HepG2 (cell line): ENCODE results near the gene LMBRD2. TPM values are rescaled to one million over a fixed set of nuclear protein-coding genes. Genes with fewer than 3 reads are reported as not detected.

Experiments used
- CHCHD3 ChIP-seq: sonication (generic); formaldehyde crosslinking; IDR thresholded peaks from 2 replicates; pipeline ENCODE4 v1.8.0; 2022; ENCODE audit warnings: mild to moderate bottlenecking, missing genetic modification reagents, moderate library complexity
- GPN1 ChIP-seq: sonication (generic); formaldehyde crosslinking; IDR thresholded peaks from 2 replicates; pipeline ENCODE4 v1.5.1; 2020; ENCODE audit warnings: missing genetic modification reagents, borderline replicate concordance
- IKZF4 ChIP-seq: sonication (generic); formaldehyde crosslinking; IDR thresholded peaks from 2 replicates; pipeline ENCODE4 v1.5.1; 2020; ENCODE audit warnings: borderline replicate concordance, mild to moderate bottlenecking, low read depth, missing genetic modification reagents; ENCODE audit errors: not compliant biosample characterization
- ISL2 ChIP-seq: sonication (generic); formaldehyde crosslinking; IDR thresholded peaks from 2 replicates; pipeline ENCODE4 v1.5.0; 2020; ENCODE audit warnings: missing genetic modification reagents
- KDM5B ChIP-seq: sonication (generic); formaldehyde crosslinking; IDR thresholded peaks from 2 replicates; pipeline ENCODE4 v1.4.0; 2020; ENCODE audit warnings: missing genetic modification reagents, mild to moderate bottlenecking, borderline replicate concordance
- ZMYM2 ChIP-seq: sonication (generic); formaldehyde crosslinking; IDR thresholded peaks from 2 replicates; pipeline ENCODE4 v1.8.0; 2022; ENCODE audit warnings: mild to moderate bottlenecking, missing genetic modification reagents
- ZNF75D ChIP-seq: sonication (generic); formaldehyde crosslinking; IDR thresholded peaks from 2 replicates; pipeline ENCODE4 v1.8.1; 2023; ENCODE audit warnings: missing genetic modification reagents, mild to moderate bottlenecking, borderline replicate concordance
- ZNF766 ChIP-seq: sonication (generic); formaldehyde crosslinking; IDR thresholded peaks from 2 replicates; pipeline ENCODE4 v1.5.0; 2020; ENCODE audit warnings: missing genetic modification reagents, borderline replicate concordance
- ZNF841 ChIP-seq: sonication (generic); formaldehyde crosslinking; IDR thresholded peaks from 2 replicates; pipeline ENCODE4 v1.8.1; 2023; ENCODE audit warnings: missing genetic modification reagents, borderline replicate concordance
- ZZZ3 ChIP-seq: sonication (generic); formaldehyde crosslinking; IDR thresholded peaks from 2 replicates; pipeline ENCODE4 v1.4.0; 2020; ENCODE audit warnings: missing genetic modification reagents, mild to moderate bottlenecking, borderline replicate concordance
- polyA plus RNA-seq, 8 experiments: library from polyadenylated mRNA; depleted of rRNA in 3 of 8; stranded (reverse) in 7 of 8; unstranded in 1 of 8; fragments of >200 nt; fragmentation: Illumina TruSeq in 4 of 8; extraction: Trizol in 4 of 8; gene quantifications; 2 replicates each; pipeline versions ENCODE4 v1.2.1 to v1.2.3, GENCODE V29; 2011 to 2016; ENCODE audit warnings: low read depth in 4 of 8, missing spikeins in 1 of 8, mixed read lengths in 1 of 8; ENCODE audit not compliant: insufficient read depth in 1 of 8
- total RNA-seq, 5 experiments: library from RNA; depleted of rRNA; stranded (reverse); fragments of >200 nt; fragmentation: Illumina TruSeq; extraction: Trizol; gene quantifications; 2 replicates each; pipeline ENCODE4 v1.2.3, GENCODE V29; 2016; ENCODE audit warnings: low read depth in 1 of 5
- TF ChIP-seq, protein P1 (sequence below): sonication (generic); formaldehyde crosslinking; IDR thresholded peaks from 2 replicates; pipeline ENCODE4 v1.5.0; 2020; ENCODE audit warnings: mild to moderate bottlenecking, missing genetic modification reagents, borderline replicate concordance
- TF ChIP-seq, protein P2 (sequence below), 2 experiments: sonication (generic) in 1 of 2; formaldehyde crosslinking in 1 of 2; IDR thresholded peaks; 2 replicates each; pipeline versions ENCODE4 v1.6.1 to v1.9.0; 2014 to 2022; ENCODE audit warnings: antibody characterized with exemption in 1 of 2, borderline replicate concordance in 1 of 2, inconsistent platforms in 1 of 2, low read depth in 1 of 2, missing genetic modification reagents in 1 of 2
- TF ChIP-seq, protein P3 (sequence below): sonication (generic); formaldehyde crosslinking; IDR thresholded peaks from 2 replicates; pipeline ENCODE4 v1.4.0; 2020; ENCODE audit warnings: missing genetic modification reagents
- TF ChIP-seq, protein P4 (sequence below): sonication (generic); formaldehyde crosslinking; IDR thresholded peaks from 2 replicates; pipeline ENCODE4 v1.4.0; 2020; ENCODE audit warnings: low read depth, mild to moderate bottlenecking, missing genetic modification reagents

The LMBRD2 gene
- total and polyA plus RNA-seq, 2 of the 13 experiments (the other 11 are each of a cell fraction or from before 2014, with no cell fraction given), result 2.0 to 4.7 TPM

DNA sequence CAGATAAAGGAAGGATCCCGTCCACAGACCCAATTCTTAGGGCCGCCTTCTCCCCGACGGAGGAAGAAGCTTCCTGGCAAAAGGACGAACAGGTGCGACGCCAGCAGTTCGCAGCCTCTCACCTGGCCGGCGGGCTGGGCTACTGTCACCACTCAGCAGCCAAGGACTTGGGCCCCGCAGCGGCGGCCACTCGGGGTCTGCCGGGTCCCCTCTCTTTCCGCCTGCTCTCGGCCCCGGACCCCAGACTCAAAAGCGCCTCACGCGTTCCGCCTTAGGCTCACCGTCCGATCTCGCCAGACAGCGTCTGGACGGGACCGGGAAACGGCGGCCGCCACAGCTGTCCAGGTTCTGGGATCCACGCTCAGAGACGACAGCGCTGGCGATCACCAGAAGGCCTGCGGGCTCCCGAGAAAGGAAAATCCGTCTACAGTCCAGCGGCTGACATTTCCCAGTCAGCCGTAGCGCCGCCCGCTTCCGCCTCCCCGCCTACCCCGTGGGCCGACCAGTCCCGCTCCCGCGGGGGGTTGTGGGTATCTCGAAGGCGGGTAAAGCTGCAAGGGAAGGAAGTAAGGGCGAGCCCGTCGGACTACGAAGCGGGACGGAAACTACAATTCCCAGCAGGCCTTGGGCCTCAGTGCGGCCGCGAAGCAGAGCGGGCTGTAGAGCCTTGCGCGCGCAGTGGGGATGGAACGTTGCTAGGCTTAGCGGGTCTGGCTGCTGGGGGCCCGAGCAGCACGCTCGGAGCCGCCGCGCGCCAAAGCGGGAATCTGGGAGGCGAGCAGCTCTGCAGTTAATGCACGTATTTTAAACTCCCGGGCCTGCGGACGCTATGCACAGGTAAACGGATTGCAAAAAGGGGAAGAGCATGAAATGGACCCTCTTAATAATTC is at the start of gene LMBRD2, which contains the start of gene SKP2 (continued):
- TF ChIP-seq, protein P1, sequence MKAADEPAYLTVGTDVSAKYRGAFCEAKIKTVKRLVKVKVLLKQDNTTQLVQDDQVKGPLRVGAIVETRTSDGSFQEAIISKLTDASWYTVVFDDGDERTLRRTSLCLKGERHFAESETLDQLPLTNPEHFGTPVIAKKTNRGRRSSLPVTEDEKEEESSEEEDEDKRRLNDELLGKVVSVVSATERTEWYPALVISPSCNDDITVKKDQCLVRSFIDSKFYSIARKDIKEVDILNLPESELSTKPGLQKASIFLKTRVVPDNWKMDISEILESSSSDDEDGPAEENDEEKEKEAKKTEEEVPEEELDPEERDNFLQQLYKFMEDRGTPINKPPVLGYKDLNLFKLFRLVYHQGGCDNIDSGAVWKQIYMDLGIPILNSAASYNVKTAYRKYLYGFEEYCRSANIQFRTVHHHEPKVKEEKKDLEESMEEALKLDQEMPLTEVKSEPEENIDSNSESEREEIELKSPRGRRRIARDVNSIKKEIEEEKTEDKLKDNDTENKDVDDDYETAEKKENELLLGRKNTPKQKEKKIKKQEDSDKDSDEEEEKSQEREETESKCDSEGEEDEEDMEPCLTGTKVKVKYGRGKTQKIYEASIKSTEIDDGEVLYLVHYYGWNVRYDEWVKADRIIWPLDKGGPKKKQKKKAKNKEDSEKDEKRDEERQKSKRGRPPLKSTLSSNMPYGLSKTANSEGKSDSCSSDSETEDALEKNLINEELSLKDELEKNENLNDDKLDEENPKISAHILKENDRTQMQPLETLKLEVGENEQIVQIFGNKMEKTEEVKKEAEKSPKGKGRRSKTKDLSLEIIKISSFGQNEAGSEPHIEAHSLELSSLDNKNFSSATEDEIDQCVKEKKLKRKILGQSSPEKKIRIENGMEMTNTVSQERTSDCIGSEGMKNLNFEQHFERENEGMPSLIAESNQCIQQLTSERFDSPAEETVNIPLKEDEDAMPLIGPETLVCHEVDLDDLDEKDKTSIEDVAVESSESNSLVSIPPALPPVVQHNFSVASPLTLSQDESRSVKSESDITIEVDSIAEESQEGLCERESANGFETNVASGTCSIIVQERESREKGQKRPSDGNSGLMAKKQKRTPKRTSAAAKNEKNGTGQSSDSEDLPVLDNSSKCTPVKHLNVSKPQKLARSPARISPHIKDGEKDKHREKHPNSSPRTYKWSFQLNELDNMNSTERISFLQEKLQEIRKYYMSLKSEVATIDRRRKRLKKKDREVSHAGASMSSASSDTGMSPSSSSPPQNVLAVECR, result peak; percentile 82
- TF ChIP-seq ZNF75D (CRISPR knock-in tag), result no peak
- TF ChIP-seq, protein P2, sequence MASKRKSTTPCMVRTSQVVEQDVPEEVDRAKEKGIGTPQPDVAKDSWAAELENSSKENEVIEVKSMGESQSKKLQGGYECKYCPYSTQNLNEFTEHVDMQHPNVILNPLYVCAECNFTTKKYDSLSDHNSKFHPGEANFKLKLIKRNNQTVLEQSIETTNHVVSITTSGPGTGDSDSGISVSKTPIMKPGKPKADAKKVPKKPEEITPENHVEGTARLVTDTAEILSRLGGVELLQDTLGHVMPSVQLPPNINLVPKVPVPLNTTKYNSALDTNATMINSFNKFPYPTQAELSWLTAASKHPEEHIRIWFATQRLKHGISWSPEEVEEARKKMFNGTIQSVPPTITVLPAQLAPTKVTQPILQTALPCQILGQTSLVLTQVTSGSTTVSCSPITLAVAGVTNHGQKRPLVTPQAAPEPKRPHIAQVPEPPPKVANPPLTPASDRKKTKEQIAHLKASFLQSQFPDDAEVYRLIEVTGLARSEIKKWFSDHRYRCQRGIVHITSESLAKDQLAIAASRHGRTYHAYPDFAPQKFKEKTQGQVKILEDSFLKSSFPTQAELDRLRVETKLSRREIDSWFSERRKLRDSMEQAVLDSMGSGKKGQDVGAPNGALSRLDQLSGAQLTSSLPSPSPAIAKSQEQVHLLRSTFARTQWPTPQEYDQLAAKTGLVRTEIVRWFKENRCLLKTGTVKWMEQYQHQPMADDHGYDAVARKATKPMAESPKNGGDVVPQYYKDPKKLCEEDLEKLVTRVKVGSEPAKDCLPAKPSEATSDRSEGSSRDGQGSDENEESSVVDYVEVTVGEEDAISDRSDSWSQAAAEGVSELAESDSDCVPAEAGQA (IDR thresholded peaks at IDR 0.05; ENCODE audit: low read depth), result 0 out of 2 replicates have a peak, but pooled peaks have one; percentile 20
- TF ChIP-seq, protein P2 (CRISPR knock-in tag; IDR thresholded peaks at IDR 0.05; ENCODE audit: borderline replicate concordance), result no peak
- TF ChIP-seq GPN1 (CRISPR knock-in tag), result no peak
- TF ChIP-seq ZZZ3, result peak; percentile 37; the same call in 1 of the 2 replicates
- TF ChIP-seq KDM5B (CRISPR knock-in tag), result no peak; the same call in 1 of the 2 replicates
- TF ChIP-seq ISL2 (CRISPR knock-in tag), result peak; percentile 24
- no peak for TF ChIP-seq IKZF4 (CRISPR knock-in tag)
- no peak for TF ChIP-seq ZMYM2 (CRISPR knock-in tag)
- TF ChIP-seq, protein P3, sequence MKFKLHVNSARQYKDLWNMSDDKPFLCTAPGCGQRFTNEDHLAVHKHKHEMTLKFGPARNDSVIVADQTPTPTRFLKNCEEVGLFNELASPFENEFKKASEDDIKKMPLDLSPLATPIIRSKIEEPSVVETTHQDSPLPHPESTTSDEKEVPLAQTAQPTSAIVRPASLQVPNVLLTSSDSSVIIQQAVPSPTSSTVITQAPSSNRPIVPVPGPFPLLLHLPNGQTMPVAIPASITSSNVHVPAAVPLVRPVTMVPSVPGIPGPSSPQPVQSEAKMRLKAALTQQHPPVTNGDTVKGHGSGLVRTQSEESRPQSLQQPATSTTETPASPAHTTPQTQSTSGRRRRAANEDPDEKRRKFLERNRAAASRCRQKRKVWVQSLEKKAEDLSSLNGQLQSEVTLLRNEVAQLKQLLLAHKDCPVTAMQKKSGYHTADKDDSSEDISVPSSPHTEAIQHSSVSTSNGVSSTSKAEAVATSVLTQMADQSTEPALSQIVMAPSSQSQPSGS (CRISPR knock-in tag), result peak; percentile 78
- TF ChIP-seq ZNF766, result no peak
- TF ChIP-seq ZNF841, result 0 out of 2 replicates have a peak, but pooled peaks have one; percentile 48
- TF ChIP-seq CHCHD3 (CRISPR knock-in tag), result no peak
- TF ChIP-seq, protein P4, sequence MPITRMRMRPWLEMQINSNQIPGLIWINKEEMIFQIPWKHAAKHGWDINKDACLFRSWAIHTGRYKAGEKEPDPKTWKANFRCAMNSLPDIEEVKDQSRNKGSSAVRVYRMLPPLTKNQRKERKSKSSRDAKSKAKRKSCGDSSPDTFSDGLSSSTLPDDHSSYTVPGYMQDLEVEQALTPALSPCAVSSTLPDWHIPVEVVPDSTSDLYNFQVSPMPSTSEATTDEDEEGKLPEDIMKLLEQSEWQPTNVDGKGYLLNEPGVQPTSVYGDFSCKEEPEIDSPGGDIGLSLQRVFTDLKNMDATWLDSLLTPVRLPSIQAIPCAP (CRISPR knock-in tag), result no peak
